NCI-H187 (cell line): ENCODE data around the gene SMPD3.

ENCODE experiments used
- DNase-seq, 2 experiments: peaks; one replicate each; lab custom pipeline; 2025; lab: John Stamatoyannopoulos, UW

The SMPD3 gene

DNA sequence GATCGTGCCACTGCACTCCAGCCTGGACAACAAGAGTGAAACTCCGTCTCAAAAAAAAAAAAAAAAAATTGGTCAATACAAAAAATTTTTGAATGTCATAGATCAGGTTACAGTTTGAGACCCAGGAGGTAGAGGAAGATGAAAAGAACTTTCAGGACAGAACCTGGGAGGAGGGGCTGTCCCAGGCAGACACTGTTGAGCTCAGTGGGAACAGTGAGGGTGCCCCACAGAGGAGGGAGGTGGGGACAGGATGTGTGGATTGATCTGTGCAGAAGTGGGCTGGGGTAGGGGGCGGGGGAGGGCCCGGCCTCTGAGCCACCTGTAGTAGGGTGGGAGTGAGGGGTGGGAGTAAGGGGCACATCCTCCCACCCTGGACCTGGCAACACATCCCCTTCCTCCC, 79.1 kb downstream of the SMPD3 start:
- no peak for DNase-seq

DNA sequence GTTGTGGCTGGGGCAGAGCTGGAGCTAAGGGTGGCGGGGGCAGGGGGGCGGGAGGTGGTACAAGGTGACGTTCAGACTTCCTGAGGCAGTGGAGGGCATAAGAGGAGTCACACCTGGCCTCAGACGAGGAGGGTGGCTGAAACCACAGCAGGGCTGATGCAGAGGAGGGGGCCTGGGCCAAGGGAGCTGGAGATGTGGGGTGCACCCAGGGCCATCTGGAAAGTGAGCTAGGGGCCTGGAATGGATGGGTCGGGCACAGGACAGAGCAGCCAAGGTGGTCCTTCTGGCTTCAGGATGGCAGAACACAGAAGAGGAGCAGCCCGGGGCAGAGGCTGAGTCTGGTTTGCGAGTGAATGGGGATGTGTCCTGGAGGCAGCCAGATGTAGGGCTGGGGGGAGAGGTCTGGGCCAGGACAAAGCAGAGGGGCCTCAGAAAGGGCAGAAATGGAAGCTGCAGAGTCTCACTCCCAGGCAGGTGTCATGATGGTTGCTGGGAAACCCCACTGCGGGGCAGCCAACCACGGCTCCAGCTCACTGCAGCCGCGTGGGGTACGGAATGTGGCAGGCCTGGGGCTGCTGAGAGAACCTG, 79.9 kb downstream of the SMPD3 start:
- no peak for DNase-seq

DNA sequence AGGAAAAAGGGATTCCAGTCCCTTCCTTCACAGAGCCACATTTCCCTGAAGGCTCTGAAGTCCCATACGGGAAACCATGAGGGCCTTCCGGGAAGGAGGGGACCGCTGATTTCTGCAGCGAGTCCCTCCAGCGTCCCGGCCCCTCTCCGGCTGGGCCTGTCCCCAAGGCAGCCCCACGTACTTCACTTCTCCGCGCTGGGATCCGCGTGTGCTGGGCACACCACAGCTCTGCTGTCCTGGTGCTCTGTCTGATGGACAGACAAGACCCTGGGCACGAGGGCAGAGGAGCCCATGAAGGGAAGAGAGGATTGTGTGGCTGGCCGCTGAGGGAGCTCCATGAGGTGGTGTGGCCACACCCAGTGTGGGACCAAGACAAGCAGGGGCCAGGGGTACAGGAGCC, 80.4 kb downstream of the SMPD3 start:
- no peak for DNase-seq

DNA sequence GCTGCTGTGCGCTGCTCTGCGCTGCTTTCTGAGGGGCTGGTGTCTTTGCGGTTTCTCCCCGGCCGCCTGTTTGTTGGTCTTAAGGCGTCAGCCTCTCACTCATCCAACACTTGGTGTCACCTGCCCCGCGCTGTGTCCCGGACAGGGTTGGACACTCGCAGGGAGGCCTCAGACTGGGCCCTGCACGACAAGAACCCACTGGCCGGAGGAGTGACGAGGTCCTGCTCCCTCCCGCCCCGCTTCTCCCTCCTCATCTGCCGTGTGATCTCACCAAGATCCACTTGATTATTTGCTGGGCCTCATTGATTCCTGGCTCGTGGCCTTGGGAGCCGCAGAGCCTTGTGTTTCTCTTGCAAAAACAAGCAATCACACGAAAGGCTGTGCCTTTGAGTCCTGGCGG, 80.9 kb downstream of the SMPD3 start:
- DNase-seq: no peak

DNA sequence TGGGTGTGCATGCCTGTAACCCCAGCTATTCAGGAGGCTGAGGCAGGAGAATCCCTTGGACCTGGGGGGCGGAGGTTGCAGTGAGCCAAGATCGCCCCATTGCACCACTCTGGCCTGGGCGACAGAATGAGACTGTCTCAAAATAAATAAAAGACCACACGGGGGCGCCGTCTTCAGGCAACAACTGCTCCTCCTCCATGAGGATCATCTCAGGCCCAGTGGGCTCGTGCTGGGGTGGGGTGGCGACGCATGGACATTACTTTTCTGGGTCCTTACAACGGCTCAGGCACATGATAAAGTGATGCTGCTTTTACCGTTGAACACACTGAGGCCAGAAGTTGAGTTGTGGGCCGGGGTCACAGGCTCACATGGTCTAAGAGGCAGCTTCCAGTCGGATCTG, 81.3 kb downstream of the SMPD3 start:
- DNase-seq: no peak

DNA sequence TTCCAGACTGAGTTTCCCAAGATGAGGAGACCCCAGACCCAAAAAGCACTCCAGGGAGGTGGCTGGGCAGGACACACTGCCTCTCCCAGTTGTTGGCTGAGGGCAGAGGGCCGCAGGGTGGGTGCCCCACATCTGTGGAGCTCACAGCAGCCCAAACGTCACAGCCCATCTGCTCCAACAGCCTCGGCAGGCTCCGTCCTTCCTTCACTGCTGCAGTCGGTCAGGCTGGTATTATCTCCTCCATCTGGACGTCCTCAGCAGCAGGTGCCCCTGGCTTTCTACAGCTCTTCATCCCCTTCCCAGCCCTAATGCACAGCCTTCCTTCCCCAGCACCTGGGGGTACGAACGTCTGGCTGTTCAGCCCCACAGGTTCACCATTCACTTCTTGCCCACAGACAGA, 82.2 kb downstream of the SMPD3 start:
- DNase-seq: no peak

DNA sequence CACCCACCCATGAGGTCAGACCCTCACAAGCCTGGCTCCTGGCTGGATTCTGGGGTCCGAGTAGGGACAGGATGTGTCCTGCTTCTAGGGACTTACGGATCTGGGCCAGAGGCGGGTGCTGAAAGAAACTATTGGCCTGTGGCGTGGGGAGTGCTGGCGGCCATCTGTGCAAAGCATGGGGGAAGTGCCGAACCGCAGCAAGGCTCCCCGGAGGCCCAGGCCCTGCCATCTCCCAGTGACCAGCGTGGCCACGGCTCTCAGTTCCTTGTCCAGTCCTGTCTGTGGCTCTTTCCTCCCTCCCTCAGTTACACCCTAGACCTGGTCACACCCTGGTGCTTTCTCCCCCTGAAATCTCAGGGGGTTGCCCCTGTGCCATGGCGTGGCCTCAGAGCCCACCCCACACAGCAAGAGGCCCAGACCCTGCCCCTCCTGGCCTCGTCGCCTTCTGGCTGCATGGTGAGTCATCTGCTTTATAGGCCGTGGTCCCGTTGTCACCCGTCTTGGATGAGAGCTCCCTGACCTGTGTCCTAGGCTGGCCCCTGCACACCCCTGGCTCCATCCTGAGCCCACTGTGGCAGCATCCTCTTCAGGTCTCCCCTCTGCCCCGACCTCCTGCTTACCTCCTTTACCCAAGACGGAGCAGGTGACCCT, 83.0 kb downstream of the SMPD3 start:
- DNase-seq: no peak

DNA sequence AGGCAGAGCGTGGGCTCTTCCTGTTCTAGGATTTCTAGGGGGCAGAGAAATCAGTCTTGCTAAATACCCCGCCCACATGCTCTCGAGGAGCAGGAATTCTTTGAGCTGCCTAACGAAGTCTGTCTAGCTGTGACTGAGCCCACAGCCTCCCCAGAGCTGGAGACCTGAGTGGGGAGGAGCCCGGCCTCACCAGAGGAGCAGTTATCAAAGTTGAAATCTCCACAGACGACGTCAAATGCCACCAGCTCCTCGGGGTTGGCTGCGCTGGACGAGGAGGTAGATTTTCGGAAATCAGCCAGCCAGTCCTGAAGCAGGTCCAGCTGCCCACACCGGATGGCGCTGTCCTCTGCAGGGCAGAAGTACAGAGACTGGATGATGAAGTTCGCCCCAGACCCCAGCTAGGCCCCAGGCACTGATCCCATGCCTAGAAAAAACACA, 83.7 kb downstream of the SMPD3 start:
- DNase-seq: no peak

DNA sequence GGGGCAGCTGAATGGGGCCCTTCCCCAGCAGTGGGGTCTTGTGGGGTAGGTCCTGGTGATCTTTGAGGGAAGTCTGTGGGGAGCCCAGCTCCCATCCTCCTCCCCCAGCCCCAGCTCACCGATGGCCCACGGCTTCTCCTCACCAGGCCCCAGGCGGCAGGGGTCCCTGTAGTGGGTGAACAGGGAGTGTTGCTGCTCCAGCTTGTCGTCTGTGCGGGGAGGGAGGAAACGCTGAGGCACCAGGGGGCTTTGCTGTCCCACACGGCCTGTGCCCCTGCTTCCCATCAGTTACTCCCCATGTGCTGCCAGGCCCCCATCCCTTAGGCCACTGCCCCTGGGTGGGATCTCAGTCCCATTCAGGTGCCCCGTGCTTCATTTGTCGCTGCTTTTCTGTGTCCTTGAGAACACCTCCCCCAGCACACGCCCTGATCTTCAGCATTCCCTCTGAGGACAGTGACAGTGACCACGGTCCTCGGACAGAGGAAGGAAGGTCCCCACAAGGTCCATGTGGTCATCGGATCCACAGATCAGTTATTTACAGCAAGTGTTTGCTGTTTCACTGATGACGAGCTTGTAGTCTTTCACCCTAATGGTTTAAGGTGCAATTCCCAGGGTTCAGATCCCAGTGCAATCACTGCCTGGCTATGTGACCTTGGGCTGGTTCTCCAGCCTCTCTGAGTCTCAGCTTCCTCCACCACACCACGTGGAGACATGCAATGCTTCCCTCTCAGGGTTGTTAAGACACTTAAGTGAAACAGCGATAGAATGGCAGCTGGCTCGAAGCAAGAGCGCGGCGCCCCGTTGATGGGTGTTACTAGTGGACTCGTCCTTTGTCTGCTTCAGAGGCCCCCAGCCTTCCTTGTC, 84.4 kb downstream of the SMPD3 start:
- no peak for DNase-seq

DNA sequence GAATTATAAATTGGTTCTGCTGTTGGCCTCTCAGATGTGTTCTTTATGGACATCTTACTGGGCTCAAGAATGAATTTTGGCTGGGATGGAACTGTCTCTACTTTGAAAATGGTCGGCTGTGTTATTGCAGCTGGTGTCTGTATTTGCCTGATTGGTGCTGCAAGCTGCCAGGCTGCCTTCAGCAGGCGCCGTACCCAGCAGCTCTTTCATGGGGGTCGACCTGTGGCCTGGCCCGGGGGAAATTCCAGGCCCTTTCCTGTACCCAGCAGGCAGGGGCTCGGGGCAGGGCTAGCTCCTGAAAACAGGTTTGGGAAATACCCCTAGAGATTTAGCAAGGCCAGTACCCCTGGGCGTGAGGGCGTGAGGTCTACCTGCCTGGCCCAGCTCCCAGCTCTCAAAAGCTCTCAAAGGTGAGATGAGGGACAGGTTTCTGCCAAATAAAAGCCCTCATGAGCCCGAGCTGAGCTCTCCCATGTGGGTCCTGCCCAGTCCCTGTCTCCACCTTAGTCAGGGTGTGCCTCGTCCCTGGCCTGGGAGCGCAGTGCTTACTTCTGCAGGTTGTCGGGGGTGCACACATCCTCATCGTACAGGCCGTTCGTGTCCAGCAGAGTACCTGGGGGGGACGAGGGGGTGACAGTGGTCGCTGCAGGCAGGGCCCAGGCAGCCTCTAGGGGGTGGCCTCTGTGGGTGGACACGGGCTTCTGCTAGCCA, 85.2 kb downstream of the SMPD3 start:
- no peak for DNase-seq

DNA sequence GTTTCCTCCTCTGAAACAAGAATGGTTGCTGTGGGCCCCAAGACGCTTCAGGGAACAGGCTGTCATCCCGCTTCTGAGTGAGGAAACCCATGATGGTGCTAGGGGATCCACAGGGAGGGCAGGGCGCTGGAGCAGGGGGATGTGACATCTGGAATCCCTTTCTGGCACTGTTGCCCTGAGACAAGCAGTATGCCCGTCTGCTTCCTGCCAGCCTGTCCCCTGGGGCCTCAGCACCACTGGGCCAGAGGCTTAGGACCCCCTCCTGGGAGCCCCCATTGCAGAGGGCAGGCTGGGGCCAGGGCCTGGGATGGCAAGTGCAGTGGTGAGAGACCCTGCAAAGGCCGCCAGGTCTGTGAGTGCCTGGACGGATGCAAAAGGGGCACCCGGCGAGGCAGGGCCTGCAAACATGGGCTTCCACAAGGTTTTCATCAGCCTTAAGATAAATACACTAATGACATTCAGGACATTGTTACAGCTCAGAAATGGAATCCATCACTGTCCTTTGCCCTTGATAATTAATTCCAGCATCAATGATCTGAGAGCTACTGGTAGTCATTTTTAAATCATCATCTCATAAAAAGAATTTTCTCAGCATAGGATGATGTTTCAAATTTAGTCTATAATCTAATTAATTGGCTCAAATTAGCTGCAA, 85.9 kb downstream of the SMPD3 start:
- DNase-seq: no peak

DNA sequence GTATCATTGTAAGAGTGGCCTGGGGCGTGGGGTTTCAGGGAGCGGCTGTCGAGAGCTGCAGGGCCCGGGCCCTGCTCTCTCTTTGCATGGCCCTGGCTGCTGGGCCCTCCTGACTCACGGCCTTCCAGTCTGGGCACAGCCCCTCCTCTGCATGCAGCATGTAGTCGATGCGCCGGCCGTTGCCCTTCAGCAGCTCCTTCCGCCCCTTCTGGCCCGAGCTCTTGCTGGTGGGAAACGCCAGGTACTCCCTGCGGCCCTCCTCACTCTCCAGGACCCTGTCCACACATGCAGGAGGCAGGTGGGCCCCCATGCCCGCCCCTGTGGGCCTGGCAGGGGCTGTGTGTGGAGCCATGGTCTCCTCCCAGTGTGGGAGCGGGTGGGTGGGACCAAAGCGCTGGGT, 86.8 kb downstream of the SMPD3 start:
- DNase-seq: no peak

DNA sequence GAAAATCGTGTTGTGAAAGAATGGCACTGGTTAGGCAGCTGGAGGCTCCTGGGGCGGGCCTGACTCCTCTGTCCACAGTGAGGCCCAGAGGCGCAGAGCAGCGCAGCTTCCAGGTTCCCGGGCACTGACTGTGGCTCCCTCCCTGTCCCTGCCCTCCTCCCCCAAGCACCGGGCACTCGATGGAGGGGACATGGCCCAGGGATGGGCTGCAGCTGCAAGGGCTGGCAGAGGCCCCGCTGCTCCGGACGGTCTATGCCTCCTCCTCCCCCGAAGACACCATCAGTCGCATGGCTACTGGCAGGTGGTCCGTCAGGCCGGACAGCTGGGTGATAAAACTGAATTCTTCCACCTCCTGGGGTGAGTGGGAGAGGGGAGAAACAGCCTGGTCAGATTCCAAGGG, 87.4 kb downstream of the SMPD3 start:
- DNase-seq: no peak

DNA sequence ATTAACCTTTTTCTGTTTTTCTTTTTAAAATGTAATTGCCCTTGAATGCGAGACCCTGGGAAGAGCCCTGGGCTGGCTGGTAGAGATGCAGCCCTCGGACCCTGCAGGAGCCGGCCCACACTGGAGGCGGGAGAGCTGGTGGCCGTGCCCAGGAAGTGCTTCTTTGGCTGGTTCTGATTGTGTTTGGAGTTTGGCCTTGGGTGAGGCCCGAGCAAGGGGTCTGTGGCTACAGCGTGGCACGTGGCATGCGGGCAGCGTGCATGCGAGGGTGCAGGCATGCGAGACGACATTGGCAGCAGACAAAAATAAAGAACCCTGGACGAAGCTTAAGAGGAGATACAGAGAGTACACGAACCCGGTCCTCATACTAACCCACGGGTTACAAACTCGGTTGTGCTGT, 87.8 kb downstream of the SMPD3 start:
- DNase-seq: no peak

DNA sequence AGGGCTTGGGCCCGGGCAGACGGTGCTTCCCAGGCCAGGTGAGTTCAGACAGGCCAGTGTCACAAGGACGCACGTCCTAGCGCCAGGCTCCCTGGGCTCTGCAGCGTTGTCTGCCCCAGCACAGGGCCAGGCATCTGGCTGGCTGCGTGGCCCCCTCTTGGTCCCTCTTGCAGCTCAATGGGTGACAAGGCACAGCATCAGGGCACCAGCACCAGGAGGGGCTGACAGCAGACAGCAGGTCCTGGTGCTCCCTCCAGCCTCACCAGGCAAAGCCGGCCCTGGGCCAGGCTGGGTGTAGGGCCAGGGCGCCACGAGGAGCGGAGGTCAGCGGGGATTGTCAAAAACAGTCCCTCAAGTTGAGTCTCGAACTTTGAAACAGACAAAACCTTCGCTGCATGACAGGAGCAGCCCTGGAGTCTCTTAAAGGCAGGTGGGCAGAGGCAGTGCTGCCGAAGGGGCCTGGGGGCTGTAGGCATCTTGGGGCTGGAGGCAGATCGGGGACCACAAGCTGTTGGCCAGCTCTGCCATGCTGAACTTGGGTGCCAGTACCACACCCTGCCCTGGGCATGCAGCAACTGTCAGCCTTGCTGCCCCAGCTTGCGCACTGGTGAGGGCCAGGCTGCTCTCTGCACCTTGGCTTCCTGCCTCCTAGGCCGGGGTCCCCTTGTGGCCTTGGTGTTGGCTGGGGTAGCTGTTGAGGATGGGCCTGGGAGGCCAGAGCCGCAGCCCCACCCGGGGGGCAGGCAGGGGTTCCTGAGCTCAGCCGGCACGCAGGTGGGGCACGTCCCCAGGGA, 88.7 kb downstream of the SMPD3 start:
- no peak for DNase-seq

DNA sequence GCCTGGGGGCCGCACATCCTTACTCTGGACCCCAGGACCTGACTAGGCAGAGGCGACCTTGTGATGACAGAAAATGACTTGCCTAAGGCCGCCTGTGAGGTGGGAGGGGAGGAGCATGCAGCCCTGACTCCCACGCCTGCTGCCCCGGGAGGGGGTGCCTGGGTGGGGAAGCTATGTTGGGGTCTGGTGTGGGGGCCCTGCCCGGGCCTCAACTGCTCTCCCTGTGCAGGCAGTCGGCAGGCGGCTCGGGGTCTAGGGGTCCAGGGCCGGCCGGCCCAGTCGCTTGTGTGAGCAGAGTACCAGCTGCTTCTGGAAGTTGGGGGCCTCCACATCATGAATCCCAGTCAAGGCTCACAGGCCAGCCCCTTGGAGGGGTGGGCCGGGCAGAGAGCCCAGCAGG, 89.4 kb downstream of the SMPD3 start:
- DNase-seq: no peak

DNA sequence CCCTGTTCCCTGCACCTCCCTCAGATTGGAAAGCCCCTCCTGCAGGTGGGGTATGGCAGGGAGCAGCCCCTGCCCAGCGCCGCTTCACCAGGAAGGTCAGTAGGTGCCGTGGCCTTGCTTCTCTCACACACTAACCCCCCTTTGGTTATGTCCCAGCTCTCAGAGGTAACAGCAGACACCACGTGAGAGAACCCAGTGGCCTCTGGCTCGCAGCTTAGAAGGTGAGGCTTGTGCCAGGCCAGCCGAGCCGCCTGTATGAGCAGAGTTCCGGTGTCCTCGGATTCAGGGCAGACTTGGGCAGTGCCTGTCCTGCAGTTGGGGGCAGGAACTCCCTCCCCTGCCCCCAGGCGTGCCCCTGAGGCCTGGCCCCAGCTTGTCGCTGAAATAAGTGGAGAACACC, 90.4 kb downstream of the SMPD3 start:
- DNase-seq: no peak

DNA sequence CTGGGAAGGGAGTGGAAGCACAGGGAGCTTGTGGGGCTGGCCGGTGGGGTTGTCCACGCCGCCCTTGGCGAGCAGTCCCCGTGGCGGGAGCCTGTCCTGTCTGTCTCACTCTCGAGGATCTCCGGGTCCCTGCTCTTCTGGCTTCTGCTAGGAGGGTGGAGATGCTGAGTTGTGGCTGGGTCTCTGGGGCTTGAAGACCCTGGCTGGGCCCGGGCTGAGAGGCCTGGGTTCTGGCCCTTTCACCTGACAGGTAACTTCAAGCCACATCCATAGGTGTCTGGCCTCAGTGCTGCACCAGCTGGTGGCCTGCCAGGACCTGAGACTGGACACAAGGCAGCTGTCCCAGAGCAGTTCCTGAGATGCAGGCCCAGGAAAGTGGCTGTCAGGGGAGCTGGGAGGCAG, 90.8 kb downstream of the SMPD3 start:
- no peak for DNase-seq

DNA sequence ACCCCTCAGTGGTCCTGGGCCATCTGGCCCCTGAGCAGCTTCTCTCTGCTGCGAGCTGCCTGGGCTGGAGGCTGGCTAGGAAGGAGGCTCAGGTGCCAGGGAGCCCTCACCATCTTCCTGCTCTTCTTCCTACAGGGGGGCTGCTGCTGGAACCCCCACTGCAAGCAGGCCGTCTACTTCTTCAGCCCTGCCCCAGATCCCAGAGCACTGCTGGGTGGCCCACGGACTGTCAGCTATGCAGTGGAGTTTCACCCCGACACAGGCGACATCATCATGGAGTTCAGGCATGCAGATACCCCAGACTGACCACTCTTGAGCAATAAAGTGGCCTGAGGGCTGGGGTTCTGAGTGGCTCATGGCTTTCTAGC, 91.4 kb downstream of the SMPD3 start:
- no peak for DNase-seq

DNA sequence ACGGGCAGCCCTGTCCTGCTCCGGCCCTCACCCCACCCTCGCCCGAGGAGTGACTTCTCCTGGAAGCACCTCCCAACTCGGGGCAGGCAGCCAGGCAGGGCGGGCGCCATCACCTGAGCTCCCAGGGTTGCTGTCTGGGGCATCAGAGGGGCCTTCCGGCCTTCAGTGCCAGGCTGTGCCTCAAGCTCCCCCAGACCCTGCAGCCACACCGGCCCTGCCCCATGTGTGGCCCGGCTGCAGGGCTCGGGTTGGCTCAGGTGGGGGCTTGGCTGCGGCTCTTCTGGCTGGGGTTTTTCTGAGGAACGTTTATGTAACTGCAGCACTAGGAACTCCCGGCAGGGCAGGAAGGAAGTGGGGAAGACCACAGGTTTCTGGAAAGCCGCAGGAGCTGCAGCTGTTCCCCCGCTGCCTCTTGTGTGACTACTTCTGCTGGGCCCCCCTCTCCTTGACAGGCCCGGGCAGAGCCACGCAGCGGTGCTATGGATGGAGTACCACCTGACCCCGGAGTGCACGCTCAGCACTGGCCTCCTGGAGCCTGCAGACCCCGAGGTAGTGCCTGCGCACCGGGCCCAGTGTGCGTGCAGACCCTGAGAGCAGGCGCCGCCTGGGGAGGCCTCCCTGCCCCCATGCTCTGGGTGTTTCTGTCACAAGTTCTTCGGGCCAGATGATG, 91.9 kb downstream of the SMPD3 start:
- no peak for DNase-seq
